ENCODE measurements around the gene RPUSD2. TPM values are rescaled to one million over a fixed set of nuclear protein-coding genes. Genes with fewer than 3 reads are reported as not detected.

The RPUSD2 gene
- total RNA-seq, 1 donor from 2014 or later = 10.2 TPM

- TF ChIP-seq, protein P1, sequence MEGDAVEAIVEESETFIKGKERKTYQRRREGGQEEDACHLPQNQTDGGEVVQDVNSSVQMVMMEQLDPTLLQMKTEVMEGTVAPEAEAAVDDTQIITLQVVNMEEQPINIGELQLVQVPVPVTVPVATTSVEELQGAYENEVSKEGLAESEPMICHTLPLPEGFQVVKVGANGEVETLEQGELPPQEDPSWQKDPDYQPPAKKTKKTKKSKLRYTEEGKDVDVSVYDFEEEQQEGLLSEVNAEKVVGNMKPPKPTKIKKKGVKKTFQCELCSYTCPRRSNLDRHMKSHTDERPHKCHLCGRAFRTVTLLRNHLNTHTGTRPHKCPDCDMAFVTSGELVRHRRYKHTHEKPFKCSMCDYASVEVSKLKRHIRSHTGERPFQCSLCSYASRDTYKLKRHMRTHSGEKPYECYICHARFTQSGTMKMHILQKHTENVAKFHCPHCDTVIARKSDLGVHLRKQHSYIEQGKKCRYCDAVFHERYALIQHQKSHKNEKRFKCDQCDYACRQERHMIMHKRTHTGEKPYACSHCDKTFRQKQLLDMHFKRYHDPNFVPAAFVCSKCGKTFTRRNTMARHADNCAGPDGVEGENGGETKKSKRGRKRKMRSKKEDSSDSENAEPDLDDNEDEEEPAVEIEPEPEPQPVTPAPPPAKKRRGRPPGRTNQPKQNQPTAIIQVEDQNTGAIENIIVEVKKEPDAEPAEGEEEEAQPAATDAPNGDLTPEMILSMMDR (IDR thresholded peaks at IDR 0.05) = no peak
- H3K4me1 Mint-ChIP-seq (ENCODE audit: low read depth) = peaks cover 5% of the 10 kb centered on the region
- no peaks in the 10 kb centered on the region for H3K27me3 Mint-ChIP-seq (ENCODE audit: low read depth)
- H3K4me3 Mint-ChIP-seq (ENCODE audit: unreplicated experiment) = no peak overlapping the region
- no peak for DNase-seq (ENCODE audit: low spot score)
- H3K27ac Mint-ChIP-seq (ENCODE audit: unreplicated experiment) = no peak overlapping the region
- no peaks in the 10 kb centered on the region for H3K36me3 Mint-ChIP-seq (ENCODE audit: low read depth)
- no peaks in the 10 kb centered on the region for H3K9me3 Mint-ChIP-seq (ENCODE audit: low read depth)
These were observed 29.0 kb downstream of the RPUSD2 start for GRCh38 chr15:40598126-40598525.

DNA sequence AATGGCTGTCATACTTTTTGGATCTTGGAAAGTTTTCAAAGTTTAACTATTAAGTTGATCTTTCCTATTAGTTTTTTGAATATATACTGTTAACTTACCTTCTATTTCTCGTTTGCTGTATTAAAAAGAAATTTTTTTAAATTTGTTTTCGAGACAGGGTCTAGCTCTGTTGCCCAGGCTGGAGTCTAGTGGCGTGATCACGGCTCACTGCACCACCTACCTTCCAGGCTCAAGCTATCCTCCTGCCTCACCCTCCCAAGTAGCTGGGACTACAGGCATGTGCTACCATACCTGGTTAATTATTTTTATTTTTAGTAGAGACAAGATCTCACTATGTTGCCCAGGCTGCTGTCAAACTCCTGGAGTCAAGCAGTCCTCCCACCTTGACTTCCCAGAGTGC, 29.6 kb downstream of the RPUSD2 start:
- DNase-seq (ENCODE audit: low spot score) = no peak
- H3K9me3 Mint-ChIP-seq (ENCODE audit: low read depth) = no peaks in the 10 kb centered on the region
- H3K27me3 Mint-ChIP-seq (ENCODE audit: low read depth) = no peaks in the 10 kb centered on the region
- H3K4me1 Mint-ChIP-seq (ENCODE audit: low read depth) = peaks cover 5% of the 10 kb centered on the region
- no peak overlapping the region for H3K27ac Mint-ChIP-seq (ENCODE audit: unreplicated experiment)
- TF ChIP-seq, protein P1 (IDR thresholded peaks at IDR 0.05) = no peak
- no peak overlapping the region for H3K4me3 Mint-ChIP-seq (ENCODE audit: unreplicated experiment)
- no peaks in the 10 kb centered on the region for H3K36me3 Mint-ChIP-seq (ENCODE audit: low read depth)

GRCh38 chr15:40600956-40601355, 31.9 kb downstream of the RPUSD2 start:
- Mint-ChIP-seq H3K9me3 (ENCODE audit: low read depth) (no peaks in the 10 kb centered on the region), H3K36me3 (ENCODE audit: low read depth) (no peaks in the 10 kb centered on the region), H3K27me3 (ENCODE audit: low read depth) (no peaks in the 10 kb centered on the region), H3K4me3 (ENCODE audit: unreplicated experiment) (no peak overlapping the region), H3K4me1 (ENCODE audit: low read depth) (no peaks in the 10 kb centered on the region), H3K27ac (ENCODE audit: unreplicated experiment) (no peak overlapping the region)
- TF ChIP-seq, protein P1 (IDR thresholded peaks at IDR 0.05) = no peak
- DNase-seq (ENCODE audit: low spot score) = no peak

DNA sequence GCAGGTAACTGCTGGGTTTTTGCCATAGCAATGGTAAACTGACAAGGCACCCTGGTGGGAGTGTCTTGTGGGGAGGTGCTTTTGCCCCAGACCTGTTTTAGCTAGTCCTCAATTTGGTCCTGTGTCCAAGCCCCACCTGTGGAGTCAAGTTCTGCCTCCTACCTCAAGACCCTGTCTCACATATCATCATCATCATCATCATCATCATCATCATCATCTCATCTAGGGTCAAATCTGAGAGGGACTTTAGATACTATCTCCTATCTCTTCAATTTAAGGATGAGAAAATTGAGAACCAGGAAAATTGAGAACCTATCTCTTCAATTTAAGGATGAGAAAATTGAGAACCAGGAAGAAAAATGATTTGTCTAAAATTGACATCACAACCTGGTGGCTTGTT, 34.8 kb downstream of the RPUSD2 start:
- Mint-ChIP-seq H3K4me1 (ENCODE audit: low read depth) (no peaks in the 10 kb centered on the region), H3K9me3 (ENCODE audit: low read depth) (no peaks in the 10 kb centered on the region), H3K36me3 (ENCODE audit: low read depth) (no peaks in the 10 kb centered on the region), H3K27ac (ENCODE audit: unreplicated experiment) (no peak overlapping the region), H3K4me3 (ENCODE audit: unreplicated experiment) (no peak overlapping the region), H3K27me3 (ENCODE audit: low read depth) (no peaks in the 10 kb centered on the region)
- TF ChIP-seq, protein P1 (IDR thresholded peaks at IDR 0.05) = no peak
- no peak for DNase-seq (ENCODE audit: low spot score)

DNA sequence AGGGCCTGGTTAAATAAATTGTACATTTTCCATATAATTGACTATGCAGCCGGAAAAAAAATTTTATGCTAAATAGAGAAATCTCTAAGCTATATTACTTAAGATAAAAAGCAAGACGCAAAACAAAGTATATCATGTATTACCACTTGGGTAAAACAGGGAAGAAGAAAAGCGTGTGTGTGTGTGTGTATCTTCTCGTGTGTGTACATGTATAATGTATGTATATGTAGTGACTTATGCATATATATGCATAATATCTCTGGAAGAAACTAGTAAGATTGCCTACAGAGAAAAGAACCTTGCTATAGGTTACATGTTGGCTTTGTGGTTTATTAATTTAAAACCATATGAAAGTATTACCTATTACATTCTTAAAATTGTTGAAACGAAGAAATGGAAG, 44.0 kb downstream of the RPUSD2 start:
- Mint-ChIP-seq H3K4me1 (ENCODE audit: low read depth) (no peaks in the 10 kb centered on the region), H3K27me3 (ENCODE audit: low read depth) (no peaks in the 10 kb centered on the region), H3K4me3 (ENCODE audit: unreplicated experiment) (no peak overlapping the region), H3K27ac (ENCODE audit: unreplicated experiment) (no peak overlapping the region), H3K36me3 (ENCODE audit: low read depth) (peaks cover 1% of the 10 kb centered on the region), H3K9me3 (ENCODE audit: low read depth) (no peaks in the 10 kb centered on the region)
- no peak for DNase-seq (ENCODE audit: low spot score)
- TF ChIP-seq, protein P1 (IDR thresholded peaks at IDR 0.05) = no peak

All from chondrocyte (in vitro differentiated cells).